SK-N-SH (cell line): ENCODE data around the gene JMJD6. TPM values are rescaled to one million over a fixed set of nuclear protein-coding genes. Genes with fewer than 3 reads are reported as not detected.

Experiments
- CTCF ChIA-PET: fragments of 300-600, 350-600 bp; formaldehyde crosslinking; extraction: SDS; loops from one replicate; lab custom pipeline; 2021; lab: Yijun Ruan, JAX
- POLR2A ChIA-PET: fragments of 350-600 bp; sonication (Branson Sonifier 250); formaldehyde crosslinking; extraction: SDS; loops from one replicate; lab custom pipeline; 2020; ENCODE audit warnings: antibody characterized with exemption, inconsistent platforms; lab: Yijun Ruan, JAX
- DNase-seq: peaks from one replicate; pipeline ENCODE4 v3.0.0; 2012
- H2AFZ ChIP-seq: fragments of 200-600 bp; sonication (generic); 2 replicates; pipeline ENCODE4 v1.8.1; 2016; ENCODE audit warnings: antibody characterized with exemption, mild to moderate bottlenecking, low read depth
- H3F3A ChIP-seq: fragments of 200-600 bp; sonication (generic); replicated peaks from 2 replicates; pipeline ENCODE3; 2016; ENCODE audit warnings: antibody characterized with exemption, mild to moderate bottlenecking; ENCODE audit not compliant: insufficient read depth
- H3K27ac ChIP-seq, 2 experiments: fragments of 200-500 bp in 1 of 2; fragments of 200-600 bp in 1 of 2; sonication (Bioruptor generic) in 1 of 2; sonication (generic), shearing (Covaris generic) in 1 of 2; 2 replicates each; pipeline versions ENCODE4 v1.5.1 to v1.6.1; 2014 to 2016; ENCODE audit warnings: low read depth in 2 of 2, inconsistent platforms in 1 of 2, low read length in 1 of 2, mild to moderate bottlenecking in 1 of 2, mixed read lengths in 1 of 2
- H3K27me3 ChIP-seq: fragments of 200-600 bp; sonication (generic), shearing (Covaris generic); 2 replicates; pipeline ENCODE4 v1.6.1; 2016; ENCODE audit warnings: mixed run types; ENCODE audit not compliant: insufficient read depth
- H3K36me3 ChIP-seq, 2 experiments: fragments of 200-500 bp in 1 of 2; fragments of 200-600 bp in 1 of 2; sonication (Bioruptor generic) in 1 of 2; sonication (generic) in 1 of 2; replicated peaks in 1 of 2; 2 replicates each; pipeline versions ENCODE3 to v1.5.1; 2014 to 2016; ENCODE audit warnings: low read length in 1 of 2, mild to moderate bottlenecking in 1 of 2; ENCODE audit not compliant: insufficient read depth in 2 of 2, control insufficient read depth in 1 of 2
- H3K4me1 ChIP-seq, 2 experiments: fragments of 200-500 bp in 1 of 2; fragments of 200-600 bp in 1 of 2; sonication (Bioruptor generic) in 1 of 2; sonication (generic), shearing (Covaris generic) in 1 of 2; 2 replicates each; pipeline versions ENCODE4 v1.5.1 to v1.6.1; 2014 to 2016; ENCODE audit warnings: low read depth in 1 of 2, low read length in 1 of 2, mixed run types in 1 of 2; ENCODE audit not compliant: insufficient read depth in 2 of 2, control insufficient read depth in 1 of 2
- H3K4me2 ChIP-seq: fragments of 200-600 bp; sonication (generic), shearing (Covaris generic); 2 replicates; pipeline ENCODE4 v1.6.1; 2017; ENCODE audit warnings: mixed run types
- H3K4me3 ChIP-seq, 2 experiments: fragments of 200-500 bp in 1 of 2; fragments of 200-600 bp in 1 of 2; sonication (Bioruptor generic) in 1 of 2; sonication (generic), shearing (Covaris generic) in 1 of 2; 2 replicates each; pipeline versions ENCODE4 v1.5.1 to v1.8.1; 2014 to 2016; ENCODE audit warnings: low read depth in 2 of 2, inconsistent platforms in 1 of 2, low read length in 1 of 2, mild to moderate bottlenecking in 1 of 2, mixed read lengths in 1 of 2, moderate library complexity in 1 of 2
- H3K79me2 ChIP-seq: fragments of 200-600 bp; sonication (generic); 2 replicates; pipeline ENCODE4 v1.8.1; 2017; ENCODE audit warnings: mild to moderate bottlenecking; ENCODE audit not compliant: insufficient read depth
- H3K9ac ChIP-seq: fragments of 200-600 bp; sonication (generic); 2 replicates; pipeline ENCODE4 v1.6.1; 2017; ENCODE audit warnings: mixed run types
- H3K9me2 ChIP-seq: fragments of 200-600 bp; sonication (generic); 2 replicates; pipeline ENCODE4 v1.6.1; 2017; ENCODE audit warnings: mixed run types
- H3K9me3 ChIP-seq: fragments of 200-600 bp; sonication (generic); 2 replicates; pipeline ENCODE4 v1.6.1; 2017; ENCODE audit warnings: mixed run types, mild to moderate bottlenecking, moderate library complexity
- H4K20me1 ChIP-seq: fragments of 200-600 bp; sonication (generic); 2 replicates; pipeline ENCODE4 v1.6.1; 2017; ENCODE audit warnings: mild to moderate bottlenecking, mixed run types; ENCODE audit not compliant: insufficient read depth
- CHD2 ChIP-seq: fragments of 150-350 bp; IDR thresholded peaks from 2 replicates; pipeline ENCODE4 v1.6.1; 2018; ENCODE audit warnings: low read length; ENCODE audit not compliant: partially characterized antibody
- CTCF ChIP-seq: fragments of 200-600 bp; sonication (generic); IDR thresholded peaks from 2 replicates; pipeline ENCODE4 v1.6.1; 2017; ENCODE audit warnings: antibody characterized with exemption, mild to moderate bottlenecking, moderate library complexity
- ELF1 ChIP-seq: IDR thresholded peaks from 2 replicates; pipeline ENCODE4 v1.4.0; 2012
- EZH2phosphoT487 ChIP-seq: fragments of 200-600 bp; sonication (generic); IDR thresholded peaks from 2 replicates; pipeline ENCODE4 v1.6.1; 2017; ENCODE audit warnings: low read depth, mixed run types, mild to moderate bottlenecking, antibody characterized with exemption, moderate library complexity, borderline replicate concordance
- FOSL2 ChIP-seq: IDR thresholded peaks from 2 replicates; pipeline ENCODE4 v1.4.0; 2012; ENCODE audit warnings: low read depth, mild to moderate bottlenecking, moderate library complexity, borderline replicate concordance
- FOXM1 ChIP-seq: IDR thresholded peaks from 2 replicates; pipeline ENCODE4 v1.4.0; 2012; ENCODE audit warnings: low read depth, mild to moderate bottlenecking
- GABPA ChIP-seq: IDR thresholded peaks from 2 replicates; pipeline ENCODE4 v1.4.0; 2012; ENCODE audit warnings: low read depth, mild to moderate bottlenecking
- GATA2 ChIP-seq: sonication (generic); formaldehyde crosslinking; IDR thresholded peaks from 2 replicates; pipeline ENCODE4 v1.5.0; 2020; ENCODE audit warnings: mild to moderate bottlenecking, missing genetic modification reagents
- JUND ChIP-seq: IDR thresholded peaks from 2 replicates; pipeline ENCODE4 v1.4.0; 2012
- MAX ChIP-seq: IDR thresholded peaks from 2 replicates; pipeline ENCODE4 v1.4.0; 2012; ENCODE audit warnings: low read depth
- MEF2A ChIP-seq: IDR thresholded peaks from 2 replicates; pipeline ENCODE4 v1.4.0; 2012; ENCODE audit warnings: low read depth, borderline replicate concordance
- PBX3 ChIP-seq: IDR thresholded peaks from 2 replicates; pipeline ENCODE4; 2012
- POLR2AphosphoS5 ChIP-seq: IDR thresholded peaks from 2 replicates; pipeline ENCODE4 v1.6.1; 2012; ENCODE audit warnings: low read depth, low read length
- RAD21 ChIP-seq: IDR thresholded peaks from 2 replicates; pipeline ENCODE4 v1.6.1; 2012; ENCODE audit warnings: mild to moderate bottlenecking, low read length
- RCOR1 ChIP-seq: fragments of 150-350 bp; IDR thresholded peaks from 2 replicates; pipeline ENCODE4 v1.6.1; 2017; ENCODE audit warnings: antibody characterized with exemption, low read length
- REST ChIP-seq: IDR thresholded peaks from 2 replicates; pipeline ENCODE4 v1.6.1; 2012; ENCODE audit warnings: mild to moderate bottlenecking, low read depth, low read length, moderate library complexity
- RFX5 ChIP-seq: IDR thresholded peaks from 2 replicates; pipeline ENCODE4 v1.6.1; 2012; ENCODE audit warnings: mild to moderate bottlenecking, improper control_type of control experiment, low read length
- SIN3A ChIP-seq: IDR thresholded peaks from 2 replicates; pipeline ENCODE4 v1.6.1; 2012; ENCODE audit warnings: low read depth, mild to moderate bottlenecking, low read length, moderate library complexity, borderline replicate concordance
- SMC3 ChIP-seq: IDR thresholded peaks from 2 replicates; pipeline ENCODE4 v1.6.1; 2012; ENCODE audit warnings: low read depth, low read length, improper control_type of control experiment
- TAF1 ChIP-seq: IDR thresholded peaks from 2 replicates; pipeline ENCODE4 v1.6.1; 2012; ENCODE audit warnings: low read depth, mild to moderate bottlenecking, low read length, moderate library complexity, borderline replicate concordance
- TCF12 ChIP-seq: IDR thresholded peaks from 2 replicates; pipeline ENCODE4 v1.4.0; 2012
- USF1 ChIP-seq: IDR thresholded peaks from 2 replicates; pipeline ENCODE4 v1.4.0; 2012; ENCODE audit warnings: low read depth, borderline replicate concordance
- USF2 ChIP-seq: fragments of 150-350 bp; IDR thresholded peaks from 2 replicates; pipeline ENCODE4 v1.6.1; 2017; ENCODE audit warnings: antibody characterized with exemption, low read length, low read depth, borderline replicate concordance
- YY1 ChIP-seq: IDR thresholded peaks from 2 replicates; pipeline ENCODE4 v1.4.0; 2012; ENCODE audit warnings: low read depth, mild to moderate bottlenecking
- WGBS: methylation state at CpG from one replicate; pipeline ENCODE4 v1.1.6; 2017; ENCODE audit warnings: low lambda C conversion rate; 5-methylcytosine and 5-hydroxymethylcytosine counted together
- polyA plus RNA-seq, 3 experiments: library from polyadenylated mRNA; depleted of rRNA; stranded (reverse); fragments of >200 nt; gene quantifications; 2 replicates each; pipeline ENCODE4 v1.2.3, GENCODE V29; 2012

JMJD6 gene
- polyA plus RNA-seq, 1 of the 3 experiments (the other 2 are of a cell fraction): 23.3 TPM

GRCh38 chr17:76726776-76727718, 641 bp upstream of the JMJD6 start, which contains the start of gene METTL23:
METTL23 (plus strand) TSS chr17:76726839; CDS start chr17:76729711, 2,872 bp downstream.
- H4K20me1 ChIP-seq: peaks cover 28% of the 10 kb centered on the region
- DNase-seq: peak; percentile 89
- H3K36me3 ChIP-seq: peaks cover 16 to 48% of the 10 kb centered on the region in 2 experiments
- H3K4me2 ChIP-seq: peak within 1 kb of the TSS; percentile 86
- ChIA-PET CTCF (interaction anchor here (0.7 to 5.9 kb wide), 24 partner anchors 10 to 361 kb away, joined by 3 to 75 read pairs (median 4); partner anchors contain the start of genes MFSD11, MGAT5B, MXRA7 and SRSF2), POLR2A (interaction anchor here (0.5 to 4.7 kb wide), 8 partner anchors 7 to 183 kb away, joined by 3 to 47 read pairs (median 4); partner anchors contain the start of genes MFSD11 and SRSF2)
- peak within 1 kb of the TSS; percentile 94 to 96 for H3K27ac ChIP-seq
- H3K27me3 ChIP-seq: no peaks in the 10 kb centered on the region
- no peaks in the 10 kb centered on the region for H3K9me3 ChIP-seq
- peak within 1 kb of the TSS; percentile 81 for H2AFZ ChIP-seq
- peak within 1 kb of the TSS; percentile 74 to 99 for H3K4me3 ChIP-seq
- peaks cover 34% of the 10 kb centered on the region for H3F3A ChIP-seq
- H3K9me2 ChIP-seq: no peaks in the 10 kb centered on the region
- peaks cover 94% of the 10 kb centered on the region for H3K79me2 ChIP-seq
- H3K9ac ChIP-seq: peak within 1 kb of the TSS; percentile 99
- 6% methylated on average over 30 of the region's 71 CpGs for WGBS
- H3K4me1 ChIP-seq: peaks cover 14 to 20% of the 10 kb centered on the region in 2 experiments
- TF ChIP-seq RAD21 (peak; percentile 53), SMC3 (peak; percentile 61), USF1 (peak; percentile 38), MEF2A (no peak; the same call in 1 of the 2 replicates), POLR2AphosphoS5 (peak; percentile 93), EZH2phosphoT487 (no peak), USF2 (no peak), RFX5 (no peak), RCOR1 (no peak; the same call in 1 of the 2 replicates), YY1 (no peak), GATA2 (peak; percentile 68), TCF12 (peak; percentile 13; the same call in 1 of the 2 replicates), REST (no peak; the same call in 1 of the 2 replicates), ELF1 (peak; percentile 2; the same call in 1 of the 2 replicates), TAF1 (peak; percentile 79), PBX3 (no peak), SIN3A (peak; percentile 47; the same call in 1 of the 2 replicates), CHD2 (no peak), CTCF (peak; percentile 93), FOSL2 (no peak), JUND (no peak), GABPA (peak; percentile 67), MAX (peak; percentile 69), FOXM1 (no peak)
